Activated effector memory CD4-positive, alpha-beta T cell treated with Interleukin-2 at 50 U/mL for 16 hours (primary cell): ENCODE results near the gene MTRR.
A peak's percentile ranks its signal among the peaks of the same experiment; 100 is the strongest.

Experiments
- DNase-seq: peaks from one replicate; pipeline ENCODE4 v3.0.0-alpha.2; 2020

Gene MTRR

DNA sequence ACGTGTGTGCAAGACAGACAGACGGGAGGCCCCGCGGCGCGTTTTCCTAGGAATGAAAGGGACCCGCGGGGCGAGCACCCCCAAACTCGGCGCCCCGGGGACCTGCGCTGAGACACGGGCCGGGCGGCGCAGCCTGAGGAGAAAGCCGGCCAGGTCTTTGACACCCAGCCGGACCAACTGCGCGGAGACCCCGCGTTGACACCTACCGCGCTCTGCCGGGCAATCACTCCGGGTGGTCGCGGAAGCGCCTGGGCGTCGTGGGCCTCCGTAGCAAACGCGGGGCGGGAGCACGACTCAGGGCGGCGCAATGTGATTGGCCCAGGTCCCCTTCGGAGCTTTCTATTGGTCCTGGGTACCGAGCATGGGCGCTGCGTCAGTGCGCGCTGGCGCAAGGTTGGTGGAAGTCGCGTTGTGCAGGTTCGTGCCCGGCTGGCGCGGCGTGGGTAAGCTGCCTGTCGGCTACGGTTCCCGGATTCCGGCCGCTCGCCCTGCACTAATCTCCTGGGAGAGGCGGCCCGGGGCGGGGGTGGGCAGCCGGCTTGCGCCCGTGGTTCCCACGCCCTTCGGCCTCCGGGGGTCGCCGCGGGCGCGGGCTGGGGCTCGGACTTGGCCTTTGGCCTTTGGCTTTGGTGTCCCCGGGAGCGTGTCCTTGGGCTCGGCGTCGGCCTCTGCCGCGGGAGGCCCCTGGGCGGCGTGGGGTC, at the start of gene MTRR, which contains the start of gene FASTKD3:
Gene MTRR (plus strand): TSS at position 376 of the 701 bp plus-strand sequence. CDS start 1,647 bp downstream, outside the sequence.
Gene FASTKD3 (minus strand): TSS at position 259 of the 701 bp plus-strand sequence. CDS start 948 bp downstream, outside the sequence.
- peak; percentile 85 for DNase-seq

DNA sequence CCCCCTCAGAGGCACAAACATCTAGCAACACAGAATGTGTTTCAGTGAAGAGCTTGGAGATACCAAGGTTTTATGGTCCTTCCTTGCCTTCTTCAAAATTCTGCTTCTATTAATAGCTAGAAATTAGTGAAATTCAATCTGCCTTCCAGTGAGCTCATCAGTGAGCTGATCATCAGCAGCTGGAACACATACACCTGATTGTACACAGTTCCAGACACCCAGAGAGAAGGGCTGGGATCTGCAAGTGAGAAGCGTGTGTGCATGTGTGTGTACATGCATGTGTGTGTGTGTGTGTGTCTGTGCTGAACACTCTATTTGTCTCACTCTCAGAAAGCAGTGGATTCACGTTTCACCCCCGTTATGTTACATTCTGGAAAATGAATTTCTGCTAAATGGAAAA, 46.5 kb upstream of the MTRR start:
- DNase-seq: no peak

DNA sequence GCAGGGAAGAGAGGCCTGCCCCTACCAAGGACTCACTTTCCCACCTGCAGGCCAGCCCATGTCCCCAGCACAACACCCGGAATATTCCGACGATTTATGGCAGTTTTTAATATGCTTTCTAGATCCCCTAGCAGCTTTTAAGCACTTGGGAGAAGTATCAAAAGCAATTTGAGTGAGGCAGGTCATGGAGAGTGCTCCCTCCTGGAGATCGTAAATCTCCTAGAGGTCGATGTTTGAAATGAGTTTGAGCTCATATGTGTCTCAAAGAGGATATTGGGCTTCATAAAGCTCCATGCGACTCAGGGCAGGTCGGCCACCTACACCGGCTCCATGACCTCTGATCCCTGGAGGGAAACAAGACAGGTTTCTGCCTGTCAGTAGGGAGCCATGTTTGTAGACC, 45.4 kb upstream of the MTRR start:
- DNase-seq: no peak

DNA sequence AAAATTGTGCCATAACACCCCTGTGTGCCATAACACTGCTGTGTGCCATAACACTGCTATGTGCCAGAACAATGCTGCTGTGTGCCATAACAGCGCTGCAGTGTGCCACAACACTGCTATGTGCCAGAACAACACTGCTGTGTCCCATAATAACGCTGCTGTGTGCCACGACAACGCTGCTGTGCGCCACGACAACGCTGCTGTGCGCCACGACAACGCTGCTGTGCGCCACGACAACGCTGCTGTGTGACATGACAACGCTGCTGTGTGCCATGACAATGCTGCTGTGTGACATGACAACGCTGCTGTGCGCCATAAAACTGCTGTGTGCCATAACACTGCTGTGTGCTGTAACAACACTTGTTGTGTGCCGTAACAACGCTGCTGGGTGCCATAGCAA, 44.0 kb upstream of the MTRR start:
- DNase-seq: no peak

DNA sequence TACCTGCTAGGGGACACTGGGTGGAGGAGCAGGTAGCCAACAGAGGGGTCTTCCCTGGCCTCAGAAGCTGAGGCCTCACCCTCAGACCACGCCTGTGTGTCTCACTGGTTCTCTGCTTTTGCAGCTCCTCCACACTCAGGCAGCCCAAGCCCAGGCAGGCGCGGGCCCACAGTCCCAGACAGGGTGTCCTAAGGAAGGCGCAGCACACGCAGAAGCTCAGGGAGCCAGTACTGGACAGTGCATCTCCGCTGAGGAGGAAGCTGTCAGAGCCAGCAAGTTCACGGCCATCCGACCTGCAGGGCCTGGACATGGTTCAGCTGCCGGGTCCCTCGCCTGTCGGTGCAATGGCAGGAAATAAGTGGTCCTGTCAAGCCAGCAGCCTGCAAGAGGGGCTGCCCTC, 43.3 kb upstream of the MTRR start:
- no peak for DNase-seq

DNA sequence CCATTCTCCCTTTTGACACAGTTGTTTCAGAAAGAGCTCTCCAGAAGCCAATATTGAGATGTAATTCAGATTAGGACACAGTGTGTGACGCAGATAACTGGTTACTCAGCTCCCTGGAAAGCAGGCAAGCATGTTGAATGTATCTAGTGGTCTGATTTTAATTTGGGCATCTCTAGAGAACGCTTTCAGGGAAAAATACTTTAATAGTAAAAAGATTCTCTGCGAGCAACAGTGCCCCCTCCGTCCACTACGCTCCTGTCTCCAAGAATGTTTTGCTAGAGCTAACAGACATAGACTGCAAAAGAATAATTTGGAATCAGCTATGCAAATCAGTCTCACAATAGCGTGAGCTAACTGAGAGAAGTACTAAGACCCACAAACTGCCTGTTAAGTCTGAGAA, 41.3 kb upstream of the MTRR start:
- DNase-seq: no peak

DNA sequence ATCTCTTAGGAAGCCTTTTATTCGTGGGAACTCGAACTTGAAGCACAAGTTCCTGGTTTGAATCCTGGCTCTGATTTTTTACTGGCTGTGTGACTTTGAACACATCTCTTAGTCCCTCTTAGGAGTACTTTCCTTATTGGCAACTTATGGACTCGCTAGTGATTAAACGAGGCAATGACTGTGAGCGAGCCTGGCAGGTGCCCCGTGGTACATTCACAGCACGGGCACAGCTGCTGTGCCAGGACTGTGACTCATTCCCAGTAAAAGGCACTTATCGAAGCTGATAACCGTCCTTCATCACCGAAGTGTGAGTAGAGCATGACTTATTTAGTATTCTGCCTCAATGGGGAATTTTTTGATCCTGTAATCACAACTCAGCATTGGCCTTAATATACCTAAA, 40.7 kb upstream of the MTRR start:
- no peak for DNase-seq

DNA sequence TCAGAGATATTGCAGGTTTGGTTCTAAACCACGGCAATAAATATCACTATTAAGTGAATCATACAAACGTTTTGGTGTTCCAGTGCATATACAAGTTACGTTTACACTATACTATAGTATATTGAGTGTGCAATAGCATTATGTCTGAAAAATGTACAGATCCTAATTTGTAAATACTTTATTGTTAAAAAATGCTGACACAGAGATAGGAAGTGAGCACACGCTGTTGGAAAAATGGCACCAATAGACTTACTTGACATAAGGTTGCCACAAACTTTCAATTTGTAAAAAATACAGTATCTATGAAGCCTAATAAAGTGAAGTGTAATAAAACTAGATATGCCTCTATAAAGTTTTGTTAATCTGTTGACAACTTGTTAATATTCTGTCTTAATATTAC, 34.0 kb upstream of the MTRR start:
- DNase-seq: no peak

DNA sequence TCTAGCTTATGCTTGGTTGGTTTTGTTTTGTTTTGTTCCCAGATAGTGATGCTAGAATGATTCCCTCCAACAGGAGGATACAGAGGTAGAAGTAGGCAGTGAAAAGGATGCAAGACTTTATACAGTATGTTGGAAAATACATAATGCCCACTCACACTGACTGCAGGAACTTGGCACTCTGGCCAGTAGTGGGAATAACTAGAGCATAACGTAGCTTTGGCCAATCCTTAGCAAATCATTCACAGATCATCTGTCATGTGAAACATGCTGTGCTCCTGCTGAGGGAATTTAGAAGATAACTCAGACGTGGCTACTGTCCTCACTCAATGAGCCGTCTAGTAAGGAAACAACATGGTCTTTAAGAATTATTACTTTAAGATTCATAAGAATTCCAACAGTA, 31.5 kb upstream of the MTRR start:
- no peak for DNase-seq

DNA sequence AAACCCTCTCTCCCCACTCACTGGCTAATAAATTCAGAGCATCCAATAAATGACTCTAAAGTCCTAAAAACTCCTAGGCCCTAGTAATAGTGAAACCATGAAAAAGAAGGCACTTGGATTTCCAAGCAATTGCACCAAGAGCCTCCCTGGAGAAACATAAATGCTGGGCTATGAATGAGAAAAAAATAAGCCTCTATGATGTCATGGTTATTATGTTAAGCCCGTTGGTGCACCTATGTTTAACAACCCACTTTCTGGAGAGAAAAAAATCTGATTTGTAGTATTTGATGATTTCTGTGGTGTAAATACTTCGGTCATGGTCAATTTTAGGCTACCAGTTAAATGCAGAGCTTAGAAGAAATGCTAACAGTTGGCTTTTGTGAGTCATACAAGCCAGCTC, 26.4 kb upstream of the MTRR start:
- no peak for DNase-seq

DNA sequence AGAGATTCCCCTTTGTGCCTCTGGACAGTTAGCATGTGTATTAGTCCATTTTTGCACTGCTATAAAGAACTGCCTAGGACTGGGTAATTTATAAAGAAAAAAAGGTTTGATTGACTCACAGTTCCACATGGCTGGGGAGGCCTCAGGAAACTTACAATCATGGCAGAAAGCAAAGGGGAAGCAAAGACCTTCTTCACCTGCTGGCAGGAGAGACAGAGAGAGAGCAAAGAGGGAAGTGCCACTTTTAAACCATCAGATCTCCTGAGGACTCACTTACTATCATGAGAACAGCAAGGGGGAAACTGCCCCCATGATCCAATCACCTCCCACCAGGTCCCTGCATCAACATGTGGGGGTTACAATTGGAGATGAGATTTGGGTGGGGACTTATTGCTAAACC, 24.0 kb upstream of the MTRR start:
- DNase-seq: no peak

DNA sequence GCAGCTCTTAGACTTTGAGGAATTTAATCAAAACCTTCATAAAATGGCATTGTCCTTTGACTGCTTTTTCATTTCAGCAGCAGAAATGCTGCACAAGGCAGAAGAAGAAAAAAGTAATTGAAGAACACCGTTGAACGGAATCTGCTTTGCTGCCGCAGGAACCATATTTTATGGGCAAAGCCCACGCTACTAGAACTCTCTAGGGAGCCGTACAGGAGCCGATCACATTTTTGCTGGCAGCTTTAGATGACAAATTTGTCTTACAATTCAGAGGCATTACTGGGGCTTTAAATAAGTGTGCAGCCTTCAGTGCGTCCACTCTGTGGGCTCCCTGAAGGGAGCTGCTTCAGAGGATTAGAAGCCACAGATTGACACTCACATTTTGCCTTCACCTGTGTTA, 23.4 kb upstream of the MTRR start:
- no peak for DNase-seq

DNA sequence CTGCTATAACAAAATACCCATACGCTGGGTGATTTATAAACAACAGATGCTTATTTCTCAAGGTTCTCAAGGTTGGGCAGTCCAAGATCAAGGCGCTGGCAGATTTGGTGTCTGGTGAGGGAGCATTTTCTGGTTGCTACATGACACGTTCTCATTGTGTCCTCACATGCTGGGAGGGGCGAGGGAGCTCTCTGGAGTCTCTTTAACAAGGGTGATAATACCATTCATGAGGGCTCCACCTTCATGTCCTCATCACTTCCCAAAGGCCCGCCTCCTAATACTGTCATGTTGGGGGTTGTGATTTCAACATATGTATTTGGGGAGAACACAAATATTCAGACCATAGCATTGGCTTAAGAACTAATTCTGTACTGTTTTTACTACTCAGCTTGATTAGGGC, 22.6 kb upstream of the MTRR start:
- no peak for DNase-seq

DNA sequence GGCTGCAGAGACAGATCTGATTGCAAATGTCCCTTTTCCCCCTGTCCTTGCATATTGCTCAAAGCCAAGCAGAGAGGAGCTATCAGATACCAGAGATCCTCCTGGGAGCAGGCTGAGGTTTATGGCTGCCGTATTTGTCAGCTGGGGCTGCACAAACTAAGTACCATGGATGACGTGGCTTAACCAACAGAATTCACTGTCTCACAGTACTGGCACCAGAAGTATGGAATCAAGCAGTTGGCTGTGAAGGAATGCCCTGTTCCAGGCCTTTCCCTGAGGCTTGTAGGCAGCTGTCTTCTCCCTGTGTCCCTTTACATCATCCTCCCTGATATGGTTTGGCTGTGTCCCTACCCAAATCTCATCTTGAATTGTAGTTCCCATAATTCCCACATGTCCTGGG, 20.7 kb upstream of the MTRR start:
- DNase-seq: no peak

DNA sequence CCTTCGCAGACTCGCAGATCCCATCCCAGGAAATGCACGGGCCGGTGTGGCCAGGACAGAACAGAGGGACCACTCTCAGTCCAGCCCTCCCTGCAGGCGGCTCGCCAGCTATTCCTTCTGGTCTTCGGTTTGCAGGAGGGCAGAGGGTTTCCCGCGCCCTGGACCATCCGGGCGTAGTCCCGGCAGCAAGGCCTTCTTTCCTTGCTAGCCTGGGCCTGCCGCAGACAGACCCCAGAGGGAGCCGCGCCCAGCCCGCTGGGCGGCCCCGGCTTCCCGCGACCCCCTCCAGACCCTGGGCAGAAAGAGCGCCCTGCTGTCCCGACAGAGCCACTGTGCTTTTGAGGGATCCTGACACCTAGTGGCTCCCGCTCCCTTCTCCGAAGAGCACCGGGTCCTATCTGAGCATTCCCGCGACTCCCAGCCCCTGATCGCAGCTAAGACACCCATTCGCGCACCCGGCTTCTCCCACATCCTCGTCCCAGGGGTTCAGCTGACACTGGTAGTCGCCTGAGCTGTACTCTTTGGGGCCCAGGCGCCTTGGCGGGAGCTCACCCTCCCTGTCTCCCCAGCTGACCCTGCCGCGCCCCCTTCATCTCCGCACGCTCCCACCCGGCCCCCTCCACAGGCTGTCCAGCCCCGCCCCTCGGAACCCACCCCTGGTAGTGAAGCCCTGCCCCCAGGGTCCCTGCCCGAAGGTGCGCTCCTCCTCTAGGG, 19.1 kb upstream of the MTRR start:
- DNase-seq: no peak

DNA sequence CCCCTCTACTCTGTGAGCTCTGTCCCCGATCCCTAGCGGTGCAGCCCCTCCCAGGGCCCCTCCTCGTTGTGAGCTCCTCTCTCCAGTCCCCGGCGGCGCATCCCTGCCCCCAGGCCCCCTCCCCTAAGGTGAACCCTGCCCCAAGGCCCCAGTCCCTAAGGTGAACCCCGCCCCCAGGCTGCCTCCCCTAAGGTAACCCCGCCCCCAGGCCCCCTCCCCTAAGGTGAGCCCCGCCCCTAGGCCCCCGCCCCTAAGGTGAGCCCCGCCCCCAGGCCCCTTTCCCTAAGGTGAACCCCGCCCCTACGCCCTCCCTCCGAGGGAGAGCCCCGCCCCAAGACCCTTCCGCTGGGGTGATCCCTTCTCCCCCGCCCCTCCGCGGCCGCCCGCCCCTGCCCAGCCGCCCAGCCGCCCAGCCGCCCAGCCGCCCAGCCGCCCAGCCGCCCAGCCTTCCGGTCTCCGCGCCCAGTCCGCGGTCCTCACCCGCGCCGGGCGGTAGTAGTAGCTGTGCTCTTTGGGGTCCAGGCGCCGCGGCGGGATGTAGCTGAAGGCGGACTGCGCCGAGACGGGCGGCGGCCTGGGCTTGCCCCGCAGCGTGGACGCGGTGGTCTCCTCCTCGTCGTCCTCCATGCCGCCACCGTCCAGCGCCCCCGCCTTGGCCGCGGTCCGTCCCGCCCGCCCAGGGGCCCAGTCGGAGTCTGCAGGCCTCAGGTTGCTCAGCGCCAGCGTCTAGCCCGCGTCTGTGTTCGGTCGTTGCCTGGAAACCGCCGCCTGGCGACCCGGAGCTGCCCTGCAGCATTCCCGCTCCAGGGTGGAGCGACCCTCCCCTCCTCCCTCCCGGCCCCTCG, 18.3 kb upstream of the MTRR start, which contains the start of gene CFAP90:
Gene CFAP90 (minus strand): TSS at position 739 of the 845 bp plus-strand sequence. CDS start 112 bp downstream, at position 627.
- DNase-seq: no peak

DNA sequence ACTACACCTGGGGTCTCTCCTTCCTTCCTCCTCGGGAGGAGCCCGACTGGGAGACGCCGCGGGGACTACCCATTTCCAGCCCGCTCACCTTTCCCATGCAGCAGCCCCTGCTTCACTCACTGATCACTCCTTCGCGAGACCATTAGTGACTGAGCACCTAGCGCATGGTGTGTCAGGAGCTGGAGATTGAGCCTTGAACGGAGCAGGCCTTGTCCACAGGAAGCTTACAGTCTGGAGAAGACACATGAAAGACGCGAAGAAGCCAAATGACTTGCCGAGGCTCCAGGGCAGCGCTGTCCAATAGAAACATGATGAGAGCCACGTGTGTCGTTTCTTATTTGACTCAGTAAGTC, 17.7 kb upstream of the MTRR start:
- no peak for DNase-seq

DNA sequence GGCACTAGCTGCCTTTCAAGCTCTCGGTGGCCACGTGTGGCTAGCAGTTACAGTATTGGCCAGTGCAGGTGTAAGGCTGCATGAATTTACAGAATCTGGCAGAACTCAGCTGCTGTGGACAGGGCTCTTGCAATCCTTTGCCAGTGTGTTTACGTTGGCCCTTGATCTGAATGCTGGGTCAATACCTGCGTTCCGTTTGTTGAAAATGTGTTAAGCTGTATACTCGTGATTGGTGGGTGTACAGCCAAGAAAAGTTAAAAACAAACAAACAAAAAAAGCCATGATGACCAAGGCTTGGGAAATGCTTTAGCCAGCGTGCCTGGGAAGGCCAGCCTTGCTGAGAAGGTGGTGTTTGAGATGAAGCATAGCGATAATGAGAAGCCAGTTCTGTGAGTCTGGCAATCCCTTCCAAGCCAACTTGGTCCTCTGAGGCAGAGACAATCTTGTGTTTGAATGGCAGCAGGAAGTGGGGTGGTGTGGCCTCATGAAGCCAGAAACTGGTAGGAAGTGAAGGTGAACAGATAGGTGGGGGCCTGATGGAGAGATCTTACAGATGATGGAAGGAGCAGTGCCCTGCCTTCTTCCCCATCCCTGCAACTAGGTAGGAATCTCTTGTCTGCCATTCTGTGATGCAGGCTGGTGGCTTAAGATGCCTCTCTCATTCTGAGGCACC, 17.2 kb upstream of the MTRR start:
- DNase-seq: no peak

DNA sequence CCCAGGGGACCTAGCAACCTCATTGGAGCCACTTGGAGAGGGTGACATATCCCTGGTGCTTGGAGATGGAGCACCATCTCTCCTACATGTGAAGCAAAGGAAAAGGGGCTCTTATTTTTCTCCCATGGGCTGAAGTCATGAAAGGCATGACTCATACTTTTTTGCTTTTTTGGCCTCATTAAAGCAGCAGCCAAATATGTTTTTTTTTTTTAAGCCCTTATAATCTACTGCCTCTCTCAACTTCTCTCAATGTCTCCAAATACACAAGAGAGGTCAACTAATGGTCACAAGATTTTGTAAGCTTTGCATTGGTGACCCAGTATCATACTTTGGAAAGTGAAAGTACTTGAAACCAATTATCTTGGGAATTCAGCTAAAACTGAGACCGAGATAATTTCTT, 16.4 kb upstream of the MTRR start:
- no peak for DNase-seq

DNA sequence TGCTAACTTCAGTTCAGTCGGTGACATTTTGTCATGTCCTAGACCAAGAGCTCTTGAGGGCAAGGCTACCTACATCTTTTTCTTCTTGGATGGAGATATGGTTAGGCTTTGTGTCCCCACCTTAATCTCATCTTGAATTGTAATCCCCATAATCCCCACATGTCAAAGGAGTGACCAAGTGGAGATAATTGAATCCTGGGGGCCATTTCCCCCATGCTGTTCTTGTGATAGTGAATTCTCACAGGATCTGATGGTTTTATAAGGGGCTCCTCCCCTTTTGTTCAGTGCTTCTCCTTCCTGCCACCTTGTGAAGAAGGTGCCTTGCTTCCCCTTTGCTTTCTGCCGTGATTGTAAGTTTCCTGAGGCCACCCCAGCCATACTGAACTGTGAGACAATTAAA, 16.0 kb upstream of the MTRR start:
- DNase-seq: no peak

DNA sequence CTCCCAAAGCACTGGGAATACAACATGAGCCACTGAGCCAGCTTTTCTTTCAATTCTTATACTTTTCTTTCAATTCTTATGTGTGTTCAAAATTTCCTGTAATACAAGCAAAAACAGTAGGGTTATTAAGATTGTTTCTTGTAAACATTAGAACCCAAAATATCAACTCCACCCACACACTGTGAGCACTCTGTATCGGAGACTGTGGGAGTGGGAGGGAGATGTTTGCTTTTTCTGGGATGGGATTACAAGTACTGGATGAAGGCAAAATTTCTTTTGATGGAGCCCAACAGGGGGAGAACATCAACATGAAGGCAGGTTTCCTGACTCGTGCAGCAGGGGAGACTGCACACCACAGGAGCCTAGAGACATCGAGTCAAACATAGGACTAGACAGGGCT, 13.3 kb upstream of the MTRR start:
- DNase-seq: no peak

DNA sequence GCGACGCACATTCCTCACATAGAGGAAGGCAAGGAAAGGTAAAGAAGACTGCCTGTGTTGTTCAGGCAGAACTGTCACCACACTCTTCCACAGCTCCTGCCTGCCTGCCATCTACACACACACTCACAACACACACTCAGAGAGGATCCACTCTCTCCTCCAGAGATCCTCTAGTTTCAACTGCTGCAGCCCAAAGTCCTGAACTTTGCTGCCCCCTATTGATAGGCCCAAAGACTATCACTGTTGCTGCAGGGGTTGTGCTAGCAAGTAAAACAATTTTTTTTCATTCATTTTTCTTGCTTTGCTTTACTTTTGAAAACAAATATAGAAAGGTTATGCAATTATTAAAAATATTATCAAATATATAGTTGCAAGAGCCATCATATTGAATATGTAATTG, 12.1 kb upstream of the MTRR start:
- DNase-seq: no peak

DNA sequence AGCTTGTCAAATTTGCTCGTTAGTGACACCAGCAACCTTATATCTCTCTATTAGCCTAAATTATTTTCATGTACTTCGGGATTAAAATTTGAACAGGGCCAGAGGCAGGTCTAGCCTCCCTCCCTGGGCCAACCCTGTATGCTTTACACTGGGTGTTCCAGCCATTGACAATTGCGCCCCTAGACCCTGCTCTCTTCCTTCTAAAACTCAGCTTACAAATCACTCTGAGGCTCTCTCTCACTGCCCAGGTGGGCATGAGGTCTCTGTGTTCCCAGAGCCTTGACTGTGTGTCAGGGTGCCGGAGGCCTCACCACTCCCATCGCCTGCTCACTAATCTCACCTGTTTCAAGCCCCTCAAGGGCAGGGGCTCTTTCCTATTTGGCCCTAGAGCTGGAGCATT, 11.6 kb upstream of the MTRR start:
- DNase-seq: no peak
